K562 (cell line): ENCODE results near the gene ZMIZ1. TPM values are rescaled to one million over a fixed set of nuclear protein-coding genes. Genes with fewer than 3 reads are reported as not detected.

Experiments used
- BMI1 ChIP-seq: fragments of 150-350 bp; IDR thresholded peaks from 2 replicates; pipeline ENCODE4 v1.6.1; 2014; ENCODE audit warnings: low read length
- C11orf30 ChIP-seq: fragments of 450-650 bp; IDR thresholded peaks from 2 replicates; pipeline ENCODE4 v1.6.1; 2016; ENCODE audit warnings: low read depth, mild to moderate bottlenecking
- CHD7 ChIP-seq: fragments of 200-600 bp; sonication (generic); IDR thresholded peaks from one replicate; pipeline ENCODE4 v1.6.1; 2012; ENCODE audit warnings: mild to moderate bottlenecking, low read depth, low read length, inconsistent platforms
- FUS ChIP-seq: fragments of 200-400 bp; formaldehyde crosslinking; optimal IDR thresholded peaks from 2 replicates; pipeline ENCODE3; 2017; ENCODE audit warnings: low read depth, low read length
- NR2C2 ChIP-seq, 2 experiments: fragments of 200-800 bp in 1 of 2; sonication (Bioruptor generic) in 1 of 2; sonication (generic) in 1 of 2; formaldehyde crosslinking in 1 of 2; IDR thresholded peaks; 2 replicates each; pipeline versions ENCODE4 v1.6.1 to v1.8.0; 2016 to 2022; ENCODE audit warnings: mild to moderate bottlenecking in 1 of 2, missing compliant biosample characterization in 1 of 2, missing genetic modification characterization in 1 of 2, missing genetic modification reagents in 1 of 2
- NR4A1 ChIP-seq, 2 experiments: fragments of 250-450 bp in 1 of 2; fragments of 450-650 bp in 1 of 2; sonication (Bioruptor Pico) in 1 of 2; IDR thresholded peaks; 2 replicates each; pipeline versions ENCODE4 v1.4.0 to v1.6.1; 2016 to 2020; ENCODE audit warnings: mild to moderate bottlenecking in 2 of 2, missing compliant biosample characterization in 1 of 2, missing genetic modification characterization in 1 of 2, moderate library complexity in 1 of 2
- PTRF ChIP-seq: fragments of 450-650 bp; IDR thresholded peaks from 2 replicates; pipeline ENCODE4 v1.6.1; 2016; ENCODE audit warnings: mild to moderate bottlenecking, missing genetic modification characterization, missing compliant biosample characterization
- SAFB ChIP-seq: fragments of 200-400 bp; formaldehyde crosslinking; IDR thresholded peaks from 2 replicates; pipeline ENCODE4 v1.6.1; 2017; ENCODE audit warnings: low read depth, low read length, borderline replicate concordance
- TAF7 ChIP-seq: fragments of 450-650 bp; IDR thresholded peaks from 2 replicates; pipeline ENCODE4 v1.6.1; 2016; ENCODE audit warnings: missing genetic modification characterization, missing compliant biosample characterization
- ZFPM2 ChIP-seq: fragments of 250-450 bp; sonication (Bioruptor Pico); IDR thresholded peaks from 2 replicates; pipeline ENCODE4 v1.5.1; 2022; ENCODE audit warnings: mild to moderate bottlenecking
- ZKSCAN8 ChIP-seq: fragments of 200-800 bp; sonication (Bioruptor generic); IDR thresholded peaks from 2 replicates; pipeline ENCODE4 v1.6.1; 2016; ENCODE audit warnings: missing genetic modification characterization, missing compliant biosample characterization
- ZNF133 ChIP-seq: fragments of 250-450 bp; sonication (Bioruptor Pico); IDR thresholded peaks from 2 replicates; pipeline ENCODE4 v1.4.0; 2020; ENCODE audit warnings: mild to moderate bottlenecking
- ZNF696 ChIP-seq: fragments of 250-450 bp; sonication (Bioruptor Pico); conservative IDR thresholded peaks from 2 replicates; pipeline ENCODE4 v1.4.0; 2020; ENCODE audit warnings: mild to moderate bottlenecking, moderate library complexity
- polyA plus RNA-seq, 8 experiments: library from polyadenylated mRNA; depleted of rRNA in 4 of 8; stranded (reverse) in 5 of 8; unstranded in 3 of 8; fragments of >200 nt; fragmentation: Nextera tagmentation in 2 of 8; fragmentation: Illumina TruSeq in 1 of 8; extraction: Ambion mirVana in 2 of 8; extraction: Trizol in 1 of 8; gene quantifications; 2 replicates each; pipeline versions ENCODE4 v1.2.1 to v1.2.3, GENCODE V29; 2011 to 2014; ENCODE audit warnings: inconsistent platforms in 1 of 8, missing spikeins in 1 of 8
- total RNA-seq, 7 experiments: library from RNA; depleted of rRNA in 6 of 7; stranded (reverse); fragments of >200 nt in 6 of 7; fragmentation: Illumina TruSeq in 2 of 7; extraction: Trizol in 2 of 7; gene quantifications; 2 replicates each; pipeline versions ENCODE4 v1.2.1 to v1.2.3, GENCODE V29; 2011 to 2021; ENCODE audit warnings: low replicate concordance in 1 of 7
- TF ChIP-seq, protein P1 (sequence below): fragments of 250-450 bp; sonication (Bioruptor Pico); IDR thresholded peaks from 2 replicates; pipeline ENCODE4 v1.5.0; 2021; ENCODE audit warnings: mild to moderate bottlenecking, borderline replicate concordance

ZMIZ1 gene
- total and polyA plus RNA-seq, 9 of the 15 experiments (the other 6 are each of a cell fraction or from before 2014, with no cell fraction given): 1.0 to 37.3 (median 4.3) TPM

GRCh38 chr10:79149662-79150443, 81.1 kb downstream of the ZMIZ1 start (continued):
- TF ChIP-seq CHD7 (no peak), C11orf30 (no peak), NR2C2 (CRISPR knock-in tag; IDR thresholded peaks at IDR 0.05) (no peak), NR2C2 (tag; IDR thresholded peaks at IDR 0.05) (peak; percentile 86), SAFB (no peak), BMI1 (no peak), NR4A1 (CRISPR knock-in tag; IDR thresholded peaks at IDR 0.05) (no peak), NR4A1 (tag; IDR thresholded peaks at IDR 0.05) (peak; percentile 83), TAF7 (tag) (no peak), PTRF (no peak; the same call in 1 of the 2 replicates), ZNF133 (no peak), ZFPM2 (CRISPR knock-in tag) (no peak), ZKSCAN8 (CRISPR knock-in tag) (no peak), ZNF696 (no peak), FUS (no peak)
- TF ChIP-seq, protein P1, sequence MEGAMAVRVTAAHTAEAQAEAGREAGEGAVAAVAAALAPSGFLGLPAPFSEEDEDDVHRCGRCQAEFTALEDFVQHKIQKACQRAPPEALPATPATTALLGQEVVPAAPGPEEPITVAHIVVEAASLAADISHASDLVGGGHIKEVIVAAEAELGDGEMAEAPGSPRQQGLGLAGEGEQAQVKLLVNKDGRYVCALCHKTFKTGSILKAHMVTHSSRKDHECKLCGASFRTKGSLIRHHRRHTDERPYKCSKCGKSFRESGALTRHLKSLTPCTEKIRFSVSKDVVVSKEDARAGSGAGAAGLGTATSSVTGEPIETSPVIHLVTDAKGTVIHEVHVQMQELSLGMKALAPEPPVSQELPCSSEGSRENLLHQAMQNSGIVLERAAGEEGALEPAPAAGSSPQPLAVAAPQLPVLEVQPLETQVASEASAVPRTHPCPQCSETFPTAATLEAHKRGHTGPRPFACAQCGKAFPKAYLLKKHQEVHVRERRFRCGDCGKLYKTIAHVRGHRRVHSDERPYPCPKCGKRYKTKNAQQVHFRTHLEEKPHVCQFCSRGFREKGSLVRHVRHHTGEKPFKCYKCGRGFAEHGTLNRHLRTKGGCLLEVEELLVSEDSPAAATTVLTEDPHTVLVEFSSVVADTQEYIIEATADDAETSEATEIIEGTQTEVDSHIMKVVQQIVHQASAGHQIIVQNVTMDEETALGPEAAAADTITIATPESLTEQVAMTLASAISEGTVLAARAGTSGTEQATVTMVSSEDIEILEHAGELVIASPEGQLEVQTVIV (CRISPR knock-in tag): no peak
